Activated T-cell treated with anti-CD3 and anti-CD28 coated beads, Interleukin-2, amount 50 U/mL, for 24 hours (primary cell): Measurements from ENCODE around the gene MATK.
A peak's percentile ranks its signal among the peaks of the same experiment; 100 is the strongest.

Source experiments
- DNase-seq: peaks from one replicate; pipeline ENCODE4 v3.0.0-alpha.2; 2020
- H3K27ac Mint-ChIP-seq: 2 replicates; pipeline ENCODE4 v1.8.0; 2020; ENCODE audit warnings: mild to moderate bottlenecking, mixed read lengths
- H3K27me3 Mint-ChIP-seq: 2 replicates; pipeline ENCODE4 v1.8.0; 2020; ENCODE audit warnings: mixed read lengths
- H3K36me3 Mint-ChIP-seq: 2 replicates; pipeline ENCODE4 v1.8.0; 2020; ENCODE audit warnings: low read depth, mixed read lengths
- H3K4me1 Mint-ChIP-seq: 2 replicates; pipeline ENCODE4 v1.8.0; 2020; ENCODE audit warnings: low read depth, mixed read lengths
- H3K4me3 Mint-ChIP-seq: 2 replicates; pipeline ENCODE4 v1.8.0; 2020; ENCODE audit warnings: mild to moderate bottlenecking, moderate library complexity, mixed read lengths
- H3K9me3 Mint-ChIP-seq: 2 replicates; pipeline ENCODE4 v1.8.0; 2020; ENCODE audit warnings: mixed read lengths

The MATK gene

DNA sequence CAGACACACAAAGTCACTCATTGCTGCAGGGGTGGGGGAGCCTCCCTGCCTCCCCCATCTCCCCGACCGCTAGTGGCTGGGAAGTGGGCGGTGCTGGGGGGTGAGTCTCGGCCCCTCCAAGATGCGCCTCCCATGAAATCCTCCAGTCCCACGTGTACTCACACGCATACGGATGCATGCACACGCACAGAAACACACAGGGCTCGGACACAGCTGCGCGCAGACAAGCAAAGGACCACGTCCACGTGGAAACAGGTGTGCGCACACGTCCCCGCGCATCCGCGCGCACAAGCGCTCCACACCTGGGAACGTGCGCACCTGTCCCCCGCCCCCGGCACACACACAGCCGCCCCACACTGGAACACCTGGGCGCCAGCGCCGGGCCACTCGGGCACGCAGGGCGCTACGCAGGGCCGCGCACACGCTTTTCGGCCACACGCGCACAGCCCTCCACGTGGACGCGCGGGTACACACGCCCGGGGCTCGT is 687 bp downstream of the MATK start:
- Mint-ChIP-seq H3K9me3 (peaks cover 13% of the 10 kb centered on the region), H3K4me3 (peak overlapping the region; percentile 83), H3K27me3 (peaks cover 2% of the 10 kb centered on the region), H3K27ac (peak overlapping the region; percentile 82), H3K36me3 (peaks cover 41% of the 10 kb centered on the region), H3K4me1 (peaks cover 19% of the 10 kb centered on the region)
- DNase-seq: peak; percentile 68

DNA sequence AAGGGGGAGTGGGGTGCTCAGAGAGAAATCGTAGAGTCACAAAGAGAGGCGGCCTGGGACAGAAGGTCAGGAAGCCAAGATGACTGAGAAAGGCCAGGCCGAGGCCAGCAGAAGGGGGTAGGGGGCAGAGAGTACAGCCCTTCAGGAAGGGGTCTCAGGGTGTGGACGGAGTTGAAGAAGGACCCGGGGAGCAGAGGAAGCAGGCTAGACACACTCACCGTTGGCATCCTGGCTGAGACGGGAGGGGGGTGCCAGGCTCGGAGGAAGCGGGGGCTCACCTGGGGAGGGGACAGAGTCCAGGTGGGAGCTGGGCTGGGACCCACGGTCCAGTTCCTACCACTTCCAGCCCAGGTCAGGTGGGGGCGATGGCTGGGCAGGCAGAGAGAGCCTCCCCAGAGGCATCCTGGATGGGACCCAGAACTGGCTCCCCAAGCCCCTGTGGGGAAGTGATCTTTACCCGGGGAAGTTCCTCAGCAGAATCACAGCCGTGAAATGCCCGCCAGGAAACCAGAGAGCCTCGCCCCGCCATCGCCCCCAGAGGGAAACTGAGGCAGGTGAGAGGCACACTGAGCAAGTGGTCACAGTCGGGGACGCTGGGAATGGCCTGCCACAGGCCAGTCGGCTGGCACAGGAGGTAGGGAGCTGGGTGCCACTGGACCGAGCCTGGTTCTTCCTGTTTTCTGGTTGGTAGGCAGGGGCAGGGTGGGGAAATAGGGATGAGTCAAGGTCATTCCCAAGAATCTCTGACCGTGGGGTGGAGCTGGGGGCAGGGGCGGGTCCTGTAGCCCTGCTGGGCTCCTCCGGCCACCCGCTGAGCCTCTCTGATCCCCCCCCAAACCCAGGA is 1.4 kb downstream of the MATK start:
- Mint-ChIP-seq H3K27ac (peak overlapping the region; percentile 82), H3K4me1 (peaks cover 19% of the 10 kb centered on the region), H3K9me3 (peaks cover 13% of the 10 kb centered on the region), H3K27me3 (peaks cover 2% of the 10 kb centered on the region), H3K36me3 (peaks cover 41% of the 10 kb centered on the region), H3K4me3 (peak overlapping the region; percentile 83)
- peak; percentile 47 for DNase-seq

DNA sequence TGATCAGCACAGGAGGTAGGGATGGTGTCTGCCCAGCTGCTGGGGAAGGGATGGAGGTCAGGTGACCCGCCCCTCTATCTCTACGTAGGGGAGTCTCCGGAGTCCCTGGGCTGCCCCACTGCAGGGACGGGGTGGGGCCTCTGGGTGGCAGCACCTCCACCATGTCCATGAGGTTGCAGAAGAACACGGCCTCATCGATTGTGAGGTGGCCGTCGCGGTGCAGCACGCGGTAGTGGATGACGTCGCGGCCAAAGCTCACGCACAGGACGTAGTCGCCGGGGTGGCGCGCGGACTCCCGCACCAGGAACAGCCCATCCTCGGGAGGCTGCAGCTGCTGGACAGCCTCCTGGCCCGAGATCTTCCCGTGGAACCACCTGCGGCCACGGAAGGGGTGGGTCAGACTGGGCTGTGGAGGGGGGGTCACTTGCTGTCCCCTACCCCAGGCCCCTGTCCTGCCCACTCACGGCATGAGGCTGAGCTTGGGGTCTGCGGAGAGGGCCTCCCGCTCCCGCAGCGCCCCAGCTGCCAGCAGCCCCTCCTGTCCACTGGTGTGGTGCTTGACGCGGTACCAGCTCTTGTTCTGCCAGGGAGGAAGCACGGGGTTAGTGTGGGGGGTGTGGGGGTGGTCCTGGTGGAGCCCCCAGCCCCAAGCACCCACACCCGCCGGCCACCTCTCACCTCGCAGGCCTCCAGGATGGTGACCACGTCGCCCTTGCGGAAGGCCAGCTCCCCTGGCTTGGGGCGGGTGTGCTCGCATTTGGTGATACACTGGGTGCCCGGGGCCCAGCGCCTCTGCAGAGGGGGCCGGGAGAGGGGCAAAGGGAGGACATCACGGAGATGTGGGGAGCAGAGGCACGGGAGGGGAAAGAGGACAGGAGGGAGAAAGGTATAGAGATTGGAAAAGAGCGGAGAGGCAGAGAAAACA is 2.3 kb downstream of the MATK start:
- Mint-ChIP-seq H3K4me1 (peaks cover 15% of the 10 kb centered on the region), H3K4me3 (peak overlapping the region; percentile 83), H3K36me3 (peaks cover 41% of the 10 kb centered on the region), H3K9me3 (peaks cover 13% of the 10 kb centered on the region), H3K27me3 (peaks cover 2% of the 10 kb centered on the region), H3K27ac (no peak overlapping the region)
- peak; percentile 71 for DNase-seq

DNA sequence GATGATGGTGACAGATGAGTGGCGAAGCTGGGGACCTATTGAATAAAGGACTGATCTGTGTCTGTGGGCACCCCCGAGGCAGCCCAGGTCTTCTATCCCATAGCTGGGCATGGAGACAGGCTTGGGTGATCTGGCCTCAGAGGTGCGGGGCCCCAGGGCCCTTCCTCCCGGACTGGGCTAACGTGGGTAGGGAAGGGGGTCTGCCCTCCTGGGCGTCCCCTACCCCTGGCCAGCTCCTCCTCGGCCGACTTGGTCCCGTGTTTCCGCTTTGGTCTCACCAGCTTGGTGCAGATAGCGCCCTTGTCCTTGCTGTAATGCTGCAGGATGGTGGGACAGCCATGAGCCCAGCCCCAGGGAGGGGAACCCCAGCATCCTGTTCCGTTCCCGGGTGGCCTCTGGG is 3.3 kb downstream of the MATK start:
- Mint-ChIP-seq H3K4me3 (no peak overlapping the region), H3K4me1 (peaks cover 14% of the 10 kb centered on the region), H3K27me3 (peaks cover 2% of the 10 kb centered on the region), H3K36me3 (peaks cover 44% of the 10 kb centered on the region), H3K27ac (no peak overlapping the region), H3K9me3 (peaks cover 13% of the 10 kb centered on the region)
- DNase-seq: no peak

DNA sequence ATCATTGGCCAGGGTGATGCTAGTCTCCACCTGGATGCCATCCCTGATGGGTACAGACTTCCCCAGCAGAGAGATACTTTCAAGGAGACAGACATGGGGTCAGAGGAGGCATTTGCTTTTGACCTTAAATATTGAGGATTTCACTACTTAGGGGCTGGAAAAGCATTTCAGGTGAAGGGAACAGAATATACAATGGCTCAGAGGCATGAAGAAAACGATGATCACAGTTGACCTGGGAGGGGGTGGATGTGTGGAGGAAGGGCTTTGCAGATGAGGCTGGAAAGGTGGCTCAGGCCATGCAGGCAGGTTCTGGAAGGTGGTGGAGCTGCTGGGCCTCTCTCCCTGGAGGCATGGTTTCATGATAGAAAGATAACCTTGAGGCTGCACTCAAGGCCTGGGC is 3.9 kb downstream of the MATK start:
- Mint-ChIP-seq H3K4me3 (no peak overlapping the region), H3K36me3 (peaks cover 44% of the 10 kb centered on the region), H3K9me3 (peaks cover 13% of the 10 kb centered on the region), H3K27ac (no peak overlapping the region), H3K27me3 (peaks cover 2% of the 10 kb centered on the region), H3K4me1 (peaks cover 14% of the 10 kb centered on the region)
- DNase-seq: no peak

DNA sequence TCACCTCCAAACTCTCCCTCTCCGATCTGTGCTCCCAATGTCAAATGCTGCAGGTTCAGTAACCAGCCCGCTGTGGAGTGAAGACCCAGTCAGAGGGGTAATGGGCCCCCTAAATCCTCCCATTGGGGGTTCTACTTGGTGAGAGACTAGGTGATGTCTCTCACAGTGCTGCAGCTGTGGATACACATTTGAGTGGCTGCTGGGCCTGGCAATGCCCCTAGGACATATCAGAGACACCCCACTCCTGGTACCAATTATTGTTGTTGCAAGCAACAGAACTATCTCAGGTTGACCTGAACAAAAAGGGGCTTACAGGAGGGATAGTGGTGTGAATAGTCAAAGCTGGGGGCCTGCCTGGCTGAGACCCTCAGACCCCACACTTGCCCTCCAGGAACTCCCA is 4.6 kb downstream of the MATK start:
- Mint-ChIP-seq H3K27ac (no peak overlapping the region), H3K27me3 (peaks cover 2% of the 10 kb centered on the region), H3K36me3 (peaks cover 44% of the 10 kb centered on the region), H3K4me1 (peaks cover 13% of the 10 kb centered on the region), H3K9me3 (peaks cover 13% of the 10 kb centered on the region), H3K4me3 (no peak overlapping the region)
- DNase-seq: no peak

DNA sequence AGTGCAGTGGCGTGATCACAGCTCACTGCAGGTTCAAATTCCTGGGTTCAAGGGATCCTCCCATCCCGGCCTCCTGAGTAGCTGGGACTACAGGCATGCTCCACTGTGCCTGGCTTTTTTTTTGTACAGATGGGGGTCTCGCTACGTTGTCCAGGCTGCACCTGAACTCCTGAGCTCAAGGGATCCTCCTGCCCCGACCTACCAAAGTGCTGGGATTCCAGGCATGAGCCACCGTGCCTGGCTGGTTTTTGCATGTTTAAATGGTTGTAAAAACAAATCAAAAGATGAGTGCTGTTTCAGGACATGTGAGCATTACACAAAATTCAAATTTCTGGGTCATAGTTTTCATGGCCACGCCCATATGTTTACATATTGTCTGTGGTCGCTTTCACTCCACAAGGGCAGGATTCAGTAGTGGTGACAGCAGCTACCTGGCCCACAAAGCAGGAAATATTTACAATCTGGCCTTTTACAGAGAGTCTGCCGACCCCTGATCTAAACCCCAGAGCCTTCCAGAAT is 5.3 kb downstream of the MATK start:
- H3K9me3 Mint-ChIP-seq: peaks cover 13% of the 10 kb centered on the region
- H3K4me3 Mint-ChIP-seq: no peak overlapping the region
- DNase-seq: no peak
- H3K36me3 Mint-ChIP-seq: peaks cover 44% of the 10 kb centered on the region
- peaks cover 12% of the 10 kb centered on the region for H3K4me1 Mint-ChIP-seq
- no peak overlapping the region for H3K27ac Mint-ChIP-seq
- H3K27me3 Mint-ChIP-seq: peaks cover 2% of the 10 kb centered on the region

DNA sequence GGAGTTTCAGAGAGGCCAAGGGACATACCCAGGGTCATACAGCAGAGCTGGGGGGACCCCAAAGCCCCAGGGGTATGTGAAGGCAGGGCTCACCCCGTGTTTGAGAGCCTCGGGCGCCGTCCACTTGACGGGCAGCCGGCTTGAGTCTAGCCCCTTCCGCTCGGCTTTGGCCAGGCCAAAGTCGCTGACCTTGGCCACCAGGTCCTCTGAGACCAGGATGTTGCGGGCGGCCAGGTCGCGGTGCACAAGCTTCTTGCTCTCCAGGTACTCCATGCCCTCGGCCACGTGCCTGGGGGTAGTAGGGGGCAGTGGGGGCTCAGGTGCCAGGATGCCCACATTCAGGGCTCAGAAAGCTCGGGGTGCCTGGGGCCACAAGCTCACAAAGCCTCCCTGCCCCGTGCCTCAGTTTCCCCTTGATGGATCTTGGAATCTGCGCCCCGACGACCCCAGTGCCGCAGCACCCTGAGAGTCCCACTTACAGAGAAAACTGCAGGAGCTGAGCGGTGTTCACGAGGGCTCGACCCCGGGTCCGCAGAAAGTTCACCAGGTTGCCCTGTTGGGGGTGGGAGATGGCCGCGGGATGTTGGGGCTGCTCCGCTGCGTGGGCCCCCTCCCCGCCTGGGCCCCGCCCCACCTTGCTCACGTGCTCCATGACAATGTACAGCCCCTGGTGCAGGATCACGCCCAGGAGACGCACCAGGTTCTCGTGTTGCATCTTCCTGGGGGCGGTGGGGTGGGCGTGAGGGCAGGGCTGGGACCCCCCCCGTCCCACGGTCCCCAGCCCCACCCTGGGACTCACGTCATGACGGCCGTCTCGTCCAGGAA is 7.1 kb downstream of the MATK start:
- no peak for DNase-seq
- peaks cover 13% of the 10 kb centered on the region for H3K9me3 Mint-ChIP-seq
- H3K27ac Mint-ChIP-seq: no peak overlapping the region
- peaks cover 32% of the 10 kb centered on the region for H3K36me3 Mint-ChIP-seq
- no peaks in the 10 kb centered on the region for H3K27me3 Mint-ChIP-seq
- peaks cover 2% of the 10 kb centered on the region for H3K4me1 Mint-ChIP-seq
- H3K4me3 Mint-ChIP-seq: no peak overlapping the region

DNA sequence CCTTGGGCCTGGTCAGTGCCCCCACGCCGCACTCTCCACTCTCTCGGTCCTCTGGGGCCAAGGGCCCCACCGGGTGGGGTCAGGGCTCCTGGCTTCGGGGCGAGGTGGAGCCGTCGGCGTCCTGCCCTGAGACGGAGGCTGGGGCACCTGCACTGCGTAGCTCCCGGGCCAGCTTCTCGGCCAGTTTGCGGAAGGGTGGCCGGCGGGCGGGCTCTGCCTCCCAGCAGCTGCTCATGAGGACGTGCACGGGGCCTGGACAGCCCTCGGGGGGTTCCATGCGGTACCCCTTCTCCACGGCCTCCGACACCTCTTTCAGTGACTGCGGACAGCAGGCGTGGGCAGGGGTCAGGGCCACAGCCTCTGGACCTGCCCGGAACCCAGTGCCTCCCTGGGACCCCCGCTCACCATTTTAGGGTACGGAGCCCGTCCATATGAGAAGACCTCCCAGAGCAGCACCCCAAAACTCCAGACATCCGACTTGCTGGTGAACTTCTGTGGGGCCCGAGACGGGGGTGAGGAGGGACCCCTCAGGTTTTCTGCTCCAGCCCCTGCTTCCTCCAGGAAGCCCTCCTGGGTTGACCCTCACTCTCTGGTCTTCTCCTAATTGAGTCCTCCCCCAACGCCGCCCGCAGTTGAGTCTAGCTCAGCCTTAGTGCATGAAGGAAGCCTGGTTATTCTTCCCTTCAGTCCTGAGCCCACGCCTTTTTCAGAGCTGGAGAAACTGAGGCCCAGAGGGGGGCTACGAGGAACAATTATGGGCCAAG is 7.9 kb downstream of the MATK start:
- Mint-ChIP-seq H3K9me3 (peaks cover 13% of the 10 kb centered on the region), H3K36me3 (peaks cover 27% of the 10 kb centered on the region), H3K4me3 (no peak overlapping the region), H3K27ac (no peak overlapping the region), H3K4me1 (no peaks in the 10 kb centered on the region), H3K27me3 (no peaks in the 10 kb centered on the region)
- DNase-seq: no peak

DNA sequence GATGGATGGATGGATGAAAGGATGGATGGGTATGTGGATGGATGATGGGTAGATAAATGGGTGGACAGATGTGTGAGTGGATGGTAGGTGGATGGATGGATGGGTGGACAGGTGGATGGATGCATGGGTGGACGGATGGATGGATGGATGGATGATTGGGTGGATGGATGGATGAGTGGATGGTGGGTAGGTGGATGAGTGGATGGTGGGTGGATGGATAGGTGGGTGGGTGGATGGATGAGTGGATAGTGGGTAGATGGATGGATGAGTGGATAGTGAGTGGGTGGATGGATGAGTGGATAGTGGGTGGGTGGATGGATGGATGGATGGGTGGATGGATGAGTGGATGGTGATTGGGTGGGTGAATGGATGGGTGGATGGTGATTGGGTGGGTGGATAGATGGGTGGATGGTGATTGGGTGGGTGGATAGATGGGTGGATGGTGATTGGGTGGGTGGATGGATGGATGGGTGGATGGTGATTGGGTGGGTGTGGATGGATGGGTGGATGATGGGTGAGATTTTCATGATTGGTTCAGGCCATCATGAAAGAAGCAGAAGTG is 9.6 kb downstream of the MATK start:
- Mint-ChIP-seq H3K27me3 (no peaks in the 10 kb centered on the region), H3K4me3 (no peak overlapping the region), H3K36me3 (peaks cover 11% of the 10 kb centered on the region), H3K4me1 (no peaks in the 10 kb centered on the region), H3K9me3 (peaks cover 4% of the 10 kb centered on the region), H3K27ac (no peak overlapping the region)
- no peak for DNase-seq

DNA sequence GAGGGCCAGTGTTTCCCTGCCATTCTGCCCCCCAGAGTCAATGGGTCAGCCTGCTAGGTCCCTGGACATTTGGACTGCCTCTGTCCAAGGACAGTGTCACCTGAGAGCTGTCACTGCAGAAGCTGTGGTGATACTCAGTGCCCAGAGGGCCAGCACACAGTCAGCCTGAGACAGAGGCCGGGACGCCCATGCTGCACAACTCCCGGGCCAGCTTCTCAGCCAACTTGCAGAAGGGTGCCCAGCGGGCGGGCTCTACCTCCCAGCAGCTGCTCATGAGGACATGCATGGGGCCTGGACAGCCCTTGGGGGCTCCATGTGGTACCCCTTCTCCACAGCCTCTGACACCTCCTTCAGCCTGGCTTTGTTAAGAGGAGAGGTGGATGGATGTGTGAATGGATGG is 10.3 kb downstream of the MATK start:
- H3K27ac Mint-ChIP-seq: no peak overlapping the region
- DNase-seq: no peak
- H3K4me3 Mint-ChIP-seq: no peak overlapping the region
- H3K9me3 Mint-ChIP-seq: no peaks in the 10 kb centered on the region
- H3K36me3 Mint-ChIP-seq: peaks cover 4% of the 10 kb centered on the region
- no peaks in the 10 kb centered on the region for H3K4me1 Mint-ChIP-seq
- H3K27me3 Mint-ChIP-seq: no peaks in the 10 kb centered on the region

DNA sequence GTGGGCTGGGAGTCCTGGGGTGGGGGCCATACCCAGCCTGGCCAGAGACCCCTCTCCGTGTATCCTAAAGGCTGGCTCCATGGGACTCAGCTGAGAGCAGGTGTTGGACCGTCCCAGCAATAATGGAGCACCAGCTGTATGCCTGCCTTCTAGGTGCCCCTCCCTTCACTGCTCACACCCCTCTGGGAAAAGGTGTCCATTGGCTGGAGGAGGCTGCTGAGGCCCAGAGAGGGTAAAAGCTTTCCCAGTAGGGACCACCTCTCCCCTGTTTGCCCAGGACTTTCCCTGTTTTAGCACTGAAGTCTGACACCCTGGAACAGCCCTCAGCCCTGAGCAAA is 10.8 kb downstream of the MATK start:
- Mint-ChIP-seq H3K9me3 (no peaks in the 10 kb centered on the region), H3K27ac (no peak overlapping the region), H3K4me1 (no peaks in the 10 kb centered on the region), H3K4me3 (no peak overlapping the region), H3K27me3 (no peaks in the 10 kb centered on the region), H3K36me3 (peaks cover 3% of the 10 kb centered on the region)
- no peak for DNase-seq

DNA sequence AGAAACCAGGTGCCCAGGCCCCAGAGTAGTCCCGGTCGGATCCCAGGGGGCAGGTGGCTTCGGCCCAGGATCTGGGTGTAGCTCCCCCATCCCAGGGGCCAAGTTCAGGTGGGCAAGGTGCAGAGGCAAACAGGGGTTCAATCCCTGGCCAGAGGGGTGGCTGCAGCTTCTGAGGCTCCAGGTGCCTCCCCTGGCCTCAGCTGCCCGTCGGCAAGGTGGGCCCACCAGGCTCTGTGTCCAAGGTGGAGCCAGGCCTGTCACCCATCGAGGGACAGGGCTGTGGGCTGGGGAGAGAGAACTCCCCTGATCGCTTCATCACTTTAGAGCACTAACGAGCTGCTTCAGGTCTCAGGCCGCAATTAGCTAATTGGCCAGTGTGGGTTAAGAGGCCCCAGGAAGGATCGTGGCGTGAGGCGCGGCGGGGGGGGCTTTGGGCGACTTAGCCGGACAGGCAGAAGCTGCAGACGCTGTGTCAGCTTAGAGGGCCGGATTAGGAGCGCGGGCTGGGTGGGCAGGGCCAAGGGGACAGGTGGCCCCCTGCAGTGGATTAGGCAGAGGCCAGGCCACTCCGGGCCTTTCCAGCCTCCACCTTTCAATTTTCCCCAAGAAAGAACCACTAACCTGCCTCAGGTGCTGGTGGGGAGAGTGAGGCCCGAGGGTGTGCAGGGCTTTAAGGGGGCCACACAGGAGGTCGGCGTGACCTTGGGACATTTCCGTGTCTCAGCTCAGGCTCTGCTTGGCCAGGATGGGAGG is 11.4 kb downstream of the MATK start:
- H3K27me3 Mint-ChIP-seq: no peaks in the 10 kb centered on the region
- H3K4me3 Mint-ChIP-seq: no peak overlapping the region
- no peak overlapping the region for H3K27ac Mint-ChIP-seq

More for the DNA sequence above, 11.4 kb downstream of the MATK start:
- Mint-ChIP-seq H3K9me3 (no peaks in the 10 kb centered on the region), H3K4me1 (no peaks in the 10 kb centered on the region), H3K36me3 (peaks cover 5% of the 10 kb centered on the region)
- no peak for DNase-seq
